ENCODE data around the gene ARID4A. TPM values are rescaled to one million over a fixed set of nuclear protein-coding genes. Genes with fewer than 3 reads are reported as not detected.

The ARID4A gene
- total and polyA plus RNA-seq, 2 of the 13 experiments (the other 11 are each of a cell fraction or from before 2014, with no cell fraction given), result 7.2 to 9.7 TPM

- TF ChIP-seq ZNF407 (CRISPR knock-in tag; IDR thresholded peaks at IDR 0.05; ENCODE audit: not compliant biosample characterization), result no peak
- no peak for TF ChIP-seq POLR2AphosphoS2 (IDR thresholded peaks at IDR 0.05; ENCODE audit: low read depth, low read length)
- TF ChIP-seq ZSCAN5A (CRISPR knock-in tag; IDR thresholded peaks at IDR 0.05; ENCODE audit: borderline replicate concordance), result peak; percentile 53; the same call in 1 of the 2 replicates
- TF ChIP-seq ZNF609 (CRISPR knock-in tag; IDR thresholded peaks at IDR 0.05; ENCODE audit: borderline replicate concordance), result peak; percentile 91
- TF ChIP-seq ZNF652 (CRISPR knock-in tag; IDR thresholded peaks at IDR 0.05; ENCODE audit: borderline replicate concordance, low read depth), result no peak
- TF ChIP-seq ZNF570 (CRISPR knock-in tag; IDR thresholded peaks at IDR 0.05; ENCODE audit: borderline replicate concordance), result no peak
- TF ChIP-seq SMAD3 (CRISPR knock-in tag; IDR thresholded peaks at IDR 0.05), result no peak
- TF ChIP-seq RARG (CRISPR knock-in tag; IDR thresholded peaks at IDR 0.05; ENCODE audit: low read depth), result no peak
- TF ChIP-seq ZXDC (CRISPR knock-in tag; IDR thresholded peaks at IDR 0.05), result no peak
- TF ChIP-seq MXD1 (CRISPR knock-in tag; IDR thresholded peaks at IDR 0.05), result no peak
- TF ChIP-seq HNRNPL (IDR thresholded peaks at IDR 0.05; ENCODE audit: low read depth, low read length), result no peak
These were observed 10.7 kb upstream of the ARID4A start (continued) for GRCh38 chr14:58287607-58288042.

All from HepG2 (cell line).